CD4-positive, CD25-positive, alpha-beta regulatory T cell (primary cell): ENCODE measurements around the gene MSI2. TPM values are rescaled to one million over a fixed set of nuclear protein-coding genes. Genes with fewer than 3 reads are reported as not detected.

Experiments
- ATAC-seq, 2 donors: fragments of 150-1000 bp; cut with Tn5 transposase; one replicate each; pipeline ENCODE4 v1.10.0; 2021; ENCODE audit warnings: low read depth in 2 of 2, moderate number of reproducible peaks in 2 of 2, moderate library complexity in 1 of 2
- DNase-seq, 3 donors: peaks; one replicate each; pipeline versions ENCODE4 v3.0.0 to v3.0.0-alpha.2; 2012 to 2022; ENCODE audit warnings: mixed read lengths in 1 of 3
- H3K27ac ChIP-seq: one replicate; pipeline ENCODE4 v1.7.0; 2013; ENCODE audit warnings: mild to moderate bottlenecking, low read length; ENCODE audit not compliant: insufficient read depth, poor library complexity, severe bottlenecking
- H3K27me3 ChIP-seq: one replicate; pipeline ENCODE4 v1.7.0; 2013; ENCODE audit warnings: low read length; ENCODE audit not compliant: control insufficient read depth, insufficient read depth
- H3K36me3 ChIP-seq: one replicate; pipeline ENCODE4 v1.7.0; 2013; ENCODE audit warnings: mild to moderate bottlenecking, low read length, moderate library complexity; ENCODE audit not compliant: control insufficient read depth, insufficient read depth
- H3K4me1 ChIP-seq: 2 replicates; pipeline ENCODE4 v1.7.0; 2013; ENCODE audit warnings: mild to moderate bottlenecking, low read length; ENCODE audit not compliant: insufficient read depth, control insufficient read depth, poor library complexity, severe bottlenecking
- H3K4me3 ChIP-seq: one replicate; pipeline ENCODE4 v1.7.0; 2013; ENCODE audit warnings: low read depth, mild to moderate bottlenecking, low read length, moderate library complexity
- H3K9me3 ChIP-seq, 2 experiments: 1 replicate in 1 of 2; 2 replicates in 1 of 2; pipeline ENCODE4 v1.7.0; 2013; ENCODE audit warnings: low read length in 2 of 2, mild to moderate bottlenecking in 1 of 2, moderate library complexity in 1 of 2; ENCODE audit not compliant: control insufficient read depth in 2 of 2
- H3K27ac Mint-ChIP-seq, 3 donors: one replicate each; pipeline ENCODE4 v1.8.0; 2020 to 2022; ENCODE audit warnings: mild to moderate bottlenecking in 3 of 3, mixed read lengths in 3 of 3, moderate library complexity in 2 of 3
- H3K27me3 Mint-ChIP-seq: one replicate; pipeline ENCODE4 v1.8.0; 2022; ENCODE audit warnings: mild to moderate bottlenecking, mixed read lengths
- H3K36me3 Mint-ChIP-seq: one replicate; pipeline ENCODE4 v1.8.0; 2020; ENCODE audit warnings: mixed read lengths
- H3K4me1 Mint-ChIP-seq, 4 donors: one replicate each; pipeline ENCODE4 v1.8.0; 2020 to 2022; ENCODE audit warnings: mixed read lengths in 4 of 4, mild to moderate bottlenecking in 1 of 4
- H3K4me3 Mint-ChIP-seq, 4 donors: one replicate each; pipeline ENCODE4 v1.8.0; 2020 to 2022; ENCODE audit warnings: mild to moderate bottlenecking in 4 of 4, mixed read lengths in 4 of 4, moderate library complexity in 3 of 4
- H3K9me3 Mint-ChIP-seq, 7 donors: one replicate each; pipeline ENCODE4 v1.8.0; 2020 to 2022; ENCODE audit warnings: mixed read lengths in 7 of 7, mild to moderate bottlenecking in 3 of 7, moderate library complexity in 2 of 7
- polyA plus RNA-seq, 4 donors: library from polyadenylated mRNA; unstranded; fragments of 300-500 nt; fragmentation: Illumina TruSeq; gene quantifications; one replicate each; pipeline ENCODE4 v1.2.3, GENCODE V29; 2021
- total RNA-seq: library from RNA; stranded (reverse); gene quantifications from one replicate; pipeline ENCODE4 v1.2.3, GENCODE V29; 2022

The MSI2 gene
- total and polyA plus RNA-seq, 5 donors from 2014 or later, result 3.2 to 177 (median 3.4) TPM

GRCh38 chr17:57544834-57545463 is 288.6 kb downstream of the MSI2 start:
- no peak for ATAC-seq
- Mint-ChIP-seq H3K27me3 (no peaks in the 10 kb centered on the region), H3K4me1 (peaks cover 24 to 56% (median 48%) of the 10 kb centered on the region in 4 donors), H3K9me3 (no peaks in the 10 kb centered on the region), H3K27ac (peak overlapping the region in 2 of 3 donors; percentile 23 to 40), H3K36me3 (peaks cover 24% of the 10 kb centered on the region), H3K4me3 (peak overlapping the region in 1 of 4 donors; percentile 11)
- Histone ChIP-seq H3K27me3 (no peaks in the 10 kb centered on the region), H3K9me3 (no peaks in the 10 kb centered on the region), H3K27ac (no peak overlapping the region), H3K4me3 (no peak overlapping the region), H3K4me1 (peaks cover 12% of the 10 kb centered on the region), H3K36me3 (no peaks in the 10 kb centered on the region)
- no peak for DNase-seq

GRCh38 chr17:57545731-57546342 is 289.5 kb downstream of the MSI2 start:
- H3K36me3 Mint-ChIP-seq, result peaks cover 23% of the 10 kb centered on the region
- DNase-seq (no peak), ATAC-seq (no peak)
- H3K4me3 Mint-ChIP-seq, result no peak overlapping the region
- Histone ChIP-seq H3K27me3 (no peaks in the 10 kb centered on the region), H3K9me3 (no peaks in the 10 kb centered on the region), H3K4me3 (no peak overlapping the region), H3K36me3 (no peaks in the 10 kb centered on the region), H3K27ac (no peak overlapping the region), H3K4me1 (peaks cover 16% of the 10 kb centered on the region)
- H3K4me1 Mint-ChIP-seq, result peaks cover 24 to 59% (median 51%) of the 10 kb centered on the region in 4 donors
- H3K9me3 Mint-ChIP-seq, result no peaks in the 10 kb centered on the region
- H3K27ac Mint-ChIP-seq, result no peak overlapping the region
- no peaks in the 10 kb centered on the region for H3K27me3 Mint-ChIP-seq

GRCh38 chr17:57548421-57549410 is 292.4 kb downstream of the MSI2 start:
- H3K9me3 Mint-ChIP-seq, result no peaks in the 10 kb centered on the region
- peaks cover 6% of the 10 kb centered on the region for H3K36me3 Mint-ChIP-seq
- no peak overlapping the region for H3K4me3 ChIP-seq
- peak overlapping the region in 2 of 3 donors; percentile 59 to 60 for H3K27ac Mint-ChIP-seq
- peaks cover 30% of the 10 kb centered on the region for H3K4me1 ChIP-seq
- H3K27me3 ChIP-seq, result no peaks in the 10 kb centered on the region
- DNase-seq, result no peak
- no peaks in the 10 kb centered on the region for H3K27me3 Mint-ChIP-seq
- H3K9me3 ChIP-seq, result no peaks in the 10 kb centered on the region
- no peak for ATAC-seq
- peaks cover 19 to 73% (median 52%) of the 10 kb centered on the region in 4 donors for H3K4me1 Mint-ChIP-seq
- H3K4me3 Mint-ChIP-seq, result no peak overlapping the region
- H3K27ac ChIP-seq, result no peak overlapping the region
- H3K36me3 ChIP-seq, result no peaks in the 10 kb centered on the region

GRCh38 chr17:57549468-57549867 is 293.1 kb downstream of the MSI2 start:
- ATAC-seq (no peak), DNase-seq (no peak)
- H3K9me3 Mint-ChIP-seq, result no peaks in the 10 kb centered on the region
- no peak overlapping the region for H3K27ac ChIP-seq
- H3K4me1 ChIP-seq, result peaks cover 22% of the 10 kb centered on the region
- H3K4me3 ChIP-seq, result no peak overlapping the region
- H3K27ac Mint-ChIP-seq, result peak overlapping the region in 1 of 3 donors; percentile 60
- H3K9me3 ChIP-seq, result no peaks in the 10 kb centered on the region
- H3K36me3 Mint-ChIP-seq, result peaks cover 6% of the 10 kb centered on the region
- no peaks in the 10 kb centered on the region for H3K27me3 Mint-ChIP-seq
- H3K4me1 Mint-ChIP-seq, result peaks cover 11 to 67% (median 46%) of the 10 kb centered on the region in 4 donors
- no peaks in the 10 kb centered on the region for H3K36me3 ChIP-seq
- H3K4me3 Mint-ChIP-seq, result no peak overlapping the region
- no peaks in the 10 kb centered on the region for H3K27me3 ChIP-seq

- ATAC-seq (no peak), DNase-seq (no peak)
- H3K27me3 ChIP-seq, result no peaks in the 10 kb centered on the region
- no peaks in the 10 kb centered on the region for H3K36me3 ChIP-seq
- H3K4me3 ChIP-seq, result no peak overlapping the region
- H3K4me3 Mint-ChIP-seq, result no peak overlapping the region
- no peak overlapping the region for H3K27ac Mint-ChIP-seq
- no peaks in the 10 kb centered on the region for H3K27me3 Mint-ChIP-seq
- H3K4me1 ChIP-seq, result peaks cover 18% of the 10 kb centered on the region
- no peaks in the 10 kb centered on the region for H3K9me3 Mint-ChIP-seq
- H3K4me1 Mint-ChIP-seq, result peaks cover 6 to 66% (median 42%) of the 10 kb centered on the region in 4 donors
- no peaks in the 10 kb centered on the region for H3K9me3 ChIP-seq
- H3K27ac ChIP-seq, result no peak overlapping the region
- peaks cover 6% of the 10 kb centered on the region for H3K36me3 Mint-ChIP-seq
Measured at GRCh38 chr17:57550016-57550415, 293.7 kb downstream of the MSI2 start.

GRCh38 chr17:57550668-57551315 is 294.5 kb downstream of the MSI2 start:
- Mint-ChIP-seq H3K9me3 (no peaks in the 10 kb centered on the region), H3K4me3 (peak overlapping the region in 2 of 4 donors; percentile 48 to 65)
- no peak overlapping the region for H3K27ac ChIP-seq

More at GRCh38 chr17:57550668-57551315, 294.5 kb downstream of the MSI2 start:
- H3K27me3 ChIP-seq, result no peaks in the 10 kb centered on the region
- H3K9me3 ChIP-seq, result no peaks in the 10 kb centered on the region
- H3K27ac Mint-ChIP-seq, result peak overlapping the region in 2 of 3 donors; percentile 78 to 80
- peaks cover 0 to 74% (median 45%) of the 10 kb centered on the region in 4 donors for H3K4me1 Mint-ChIP-seq
- H3K4me1 ChIP-seq, result peaks cover 18% of the 10 kb centered on the region
- DNase-seq, result no peak
- no peak overlapping the region for H3K4me3 ChIP-seq
- H3K27me3 Mint-ChIP-seq, result no peaks in the 10 kb centered on the region
- ATAC-seq, result no peak
- H3K36me3 ChIP-seq, result no peaks in the 10 kb centered on the region
- H3K36me3 Mint-ChIP-seq, result peaks cover 9% of the 10 kb centered on the region
